H9 (cell line): ENCODE data around the gene ZNF691. TPM values are rescaled to one million over a fixed set of nuclear protein-coding genes. Genes with fewer than 3 reads are reported as not detected.

Experiments used
- DNase-seq: peaks from one replicate; pipeline ENCODE4 v3.0.0-alpha.2; 2017
- H2AFZ ChIP-seq: one replicate; pipeline ENCODE4 v1.6.1; 2013; ENCODE audit warnings: mild to moderate bottlenecking, low read length, control low read depth, moderate library complexity
- H2AK5ac ChIP-seq: 2 replicates; pipeline ENCODE4 v1.6.1; 2013; ENCODE audit warnings: low read length, control low read depth, mixed read lengths; ENCODE audit not compliant: insufficient read length
- H2BK120ac ChIP-seq: one replicate; pipeline ENCODE4 v1.6.1; 2013; ENCODE audit warnings: low read depth, mild to moderate bottlenecking, low read length, control low read depth, inconsistent platforms; ENCODE audit not compliant: poor library complexity, severe bottlenecking
- H2BK12ac ChIP-seq: 2 replicates; pipeline ENCODE4 v1.6.1; 2013; ENCODE audit warnings: low read length, control low read depth, mixed read lengths, low read depth; ENCODE audit not compliant: insufficient read length
- H2BK15ac ChIP-seq: 2 replicates; pipeline ENCODE4 v1.6.1; 2013; ENCODE audit warnings: low read depth, low read length, control low read depth
- H2BK20ac ChIP-seq: one replicate; pipeline ENCODE4 v1.6.1; 2013; ENCODE audit warnings: low read depth, mild to moderate bottlenecking, low read length, control low read depth, inconsistent platforms; ENCODE audit not compliant: poor library complexity, severe bottlenecking
- H2BK5ac ChIP-seq: 2 replicates; pipeline ENCODE4 v1.6.1; 2013; ENCODE audit warnings: low read length, control low read depth, mixed read lengths; ENCODE audit not compliant: insufficient read length
- H3K14ac ChIP-seq: 2 replicates; pipeline ENCODE4 v1.6.1; 2013; ENCODE audit warnings: low read length, control low read depth; ENCODE audit not compliant: insufficient read depth
- H3K18ac ChIP-seq: 2 replicates; pipeline ENCODE4 v1.6.1; 2013; ENCODE audit warnings: low read depth, mild to moderate bottlenecking, mixed read lengths, low read length, control low read depth; ENCODE audit not compliant: insufficient read length
- H3K23ac ChIP-seq: 2 replicates; pipeline ENCODE4 v1.6.1; 2013; ENCODE audit warnings: low read length, control low read depth, mixed read lengths, low read depth; ENCODE audit not compliant: insufficient read length
- H3K23me2 ChIP-seq: 2 replicates; pipeline ENCODE4 v1.6.1; 2013; ENCODE audit warnings: low read depth, mild to moderate bottlenecking, mixed read lengths, low read length, control low read depth; ENCODE audit not compliant: insufficient read length, poor library complexity, severe bottlenecking
- H3K27ac ChIP-seq: 2 replicates; pipeline ENCODE4 v1.5.1; 2013; ENCODE audit warnings: low read length, control low read depth, mixed read lengths, low read depth; ENCODE audit not compliant: insufficient read length
- H3K27me3 ChIP-seq: 2 replicates; pipeline ENCODE4 v1.6.1; 2013; ENCODE audit warnings: low read length, control low read depth, inconsistent platforms; ENCODE audit not compliant: insufficient read depth
- H3K4ac ChIP-seq: 2 replicates; pipeline ENCODE4 v1.6.1; 2013; ENCODE audit warnings: low read depth, mild to moderate bottlenecking, control low read depth, inconsistent platforms, low read length, moderate library complexity
- H3K4me1 ChIP-seq: 2 replicates; pipeline ENCODE4 v1.6.1; 2013; ENCODE audit warnings: low read length, control low read depth, inconsistent platforms; ENCODE audit not compliant: insufficient read depth
- H3K4me2 ChIP-seq: 2 replicates; pipeline ENCODE4 v1.6.1; 2013; ENCODE audit warnings: low read length, control low read depth, mixed read lengths; ENCODE audit not compliant: insufficient read length, insufficient read depth
- H3K56ac ChIP-seq: 2 replicates; pipeline ENCODE4 v1.6.1; 2013; ENCODE audit warnings: low read depth, mild to moderate bottlenecking, mixed read lengths, low read length, control low read depth; ENCODE audit not compliant: insufficient read length
- H3K79me1 ChIP-seq: 2 replicates; pipeline ENCODE4 v1.6.1; 2013; ENCODE audit warnings: low read depth, mild to moderate bottlenecking, moderate library complexity, low read length, control low read depth, inconsistent platforms; ENCODE audit not compliant: insufficient read depth, poor library complexity, severe bottlenecking
- H3K79me2 ChIP-seq: 2 replicates; pipeline ENCODE4 v1.6.1; 2013; ENCODE audit warnings: low read length, control low read depth, inconsistent platforms; ENCODE audit not compliant: insufficient read depth
- H3K9ac ChIP-seq: 2 replicates; pipeline ENCODE4 v1.6.1; 2013; ENCODE audit warnings: low read length, control low read depth, mixed read lengths; ENCODE audit not compliant: insufficient read length; ENCODE audit errors: extremely low read depth
- H3K9me3 ChIP-seq: one replicate; pipeline ENCODE4 v1.6.1; 2013; ENCODE audit warnings: low read depth, low read length, inconsistent platforms; ENCODE audit not compliant: control insufficient read depth
- H3T11ph ChIP-seq: one replicate; pipeline ENCODE4 v1.6.1; 2013; ENCODE audit warnings: mild to moderate bottlenecking, low read length, control low read depth, inconsistent platforms
- H4K20me1 ChIP-seq: one replicate; pipeline ENCODE4 v1.6.1; 2013; ENCODE audit not compliant: control insufficient read depth, insufficient read length, insufficient read depth
- H4K5ac ChIP-seq: 2 replicates; pipeline ENCODE4 v1.6.1; 2013; ENCODE audit warnings: low read depth, mild to moderate bottlenecking, mixed read lengths, low read length, control low read depth; ENCODE audit not compliant: insufficient read length
- H4K8ac ChIP-seq: replicated peaks from 2 replicates; pipeline ENCODE4 v1.6.1; 2013; ENCODE audit warnings: low read length, control low read depth, mixed read lengths, low read depth; ENCODE audit not compliant: insufficient read length
- H4K91ac ChIP-seq: 2 replicates; pipeline ENCODE4 v1.6.1; 2013; ENCODE audit warnings: low read depth, mild to moderate bottlenecking, moderate library complexity, mixed read lengths, low read length, control low read depth; ENCODE audit not compliant: insufficient read length
- H3K27ac Mint-ChIP-seq, 3 experiments: 2 replicates in 2 of 3; 3 replicates in 1 of 3; pipeline ENCODE4 v1.8.0; 2020 to 2021; ENCODE audit warnings: mixed read lengths in 3 of 3, mild to moderate bottlenecking in 1 of 3, moderate library complexity in 1 of 3
- H3K27me3 Mint-ChIP-seq: 2 replicates; pipeline ENCODE4 v1.8.0; 2021; ENCODE audit warnings: low read depth, mild to moderate bottlenecking, moderate library complexity, mixed read lengths
- H3K36me3 Mint-ChIP-seq, 3 experiments: 2 replicates in 2 of 3; 3 replicates in 1 of 3; pipeline ENCODE4 v1.8.0; 2020 to 2021; ENCODE audit warnings: low read depth in 3 of 3, mixed read lengths in 3 of 3; ENCODE audit not compliant: insufficient read depth in 1 of 3
- H3K4me1 Mint-ChIP-seq, 2 experiments: 2 replicates each; pipeline ENCODE4 v1.8.0; 2020; ENCODE audit warnings: mixed read lengths in 2 of 2
- H3K4me3 Mint-ChIP-seq, 2 experiments: 2 replicates in 1 of 2; 3 replicates in 1 of 2; pipeline ENCODE4 v1.8.0; 2020 to 2021; ENCODE audit warnings: mild to moderate bottlenecking in 2 of 2, mixed read lengths in 2 of 2, moderate library complexity in 1 of 2
- H3K9me3 Mint-ChIP-seq, 2 experiments: 2 replicates in 1 of 2; 3 replicates in 1 of 2; pipeline ENCODE4 v1.8.0; 2020; ENCODE audit warnings: mild to moderate bottlenecking in 2 of 2, mixed read lengths in 2 of 2, moderate library complexity in 1 of 2
- CTCF ChIP-seq: fragments of 200-600 bp; sonication (generic); conservative IDR thresholded peaks from 3 replicates; pipeline ENCODE4 v1.8.0; 2021; ENCODE audit warnings: antibody characterized with exemption, mild to moderate bottlenecking
- WGBS: extraction: QIAGEN DNeasy Blood & Tissue Kit; methylation state at CpG from one replicate; pipeline ENCODE4 v1.1.7; 2013; ENCODE audit warnings: missing lambda C conversion rate, low lambda C conversion rate, mixed read lengths; ENCODE audit not compliant: insufficient read length; ENCODE audit errors: extremely low coverage; 5-methylcytosine and 5-hydroxymethylcytosine counted together
- total RNA-seq: library from RNA; stranded (reverse); gene quantifications from 2 replicates; pipeline ENCODE4 v1.2.1, GENCODE V29; 2021

ZNF691 gene
- total RNA-seq, 1 experiment from 2014 or later = 20.1 TPM

DNA sequence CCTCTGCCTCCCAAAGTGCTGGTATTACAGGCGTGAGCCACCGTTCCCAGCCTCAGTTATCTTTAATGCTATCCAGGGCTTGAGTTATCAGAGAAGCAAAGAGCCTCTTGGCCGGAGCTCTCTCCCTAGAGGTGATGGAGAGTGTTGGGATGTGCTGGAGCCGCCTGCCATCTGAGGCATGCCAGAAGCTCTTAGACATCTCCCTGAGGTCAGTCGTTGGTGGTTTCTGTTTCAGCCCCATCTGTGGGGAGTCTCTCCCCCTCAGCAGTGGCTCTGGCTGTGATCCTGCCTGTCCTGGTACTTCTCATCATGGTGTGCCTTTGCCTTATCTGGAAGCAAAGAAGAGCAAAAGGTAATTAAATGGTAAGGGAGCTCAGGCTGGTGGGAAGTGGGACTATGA is 11.6 kb upstream of the ZNF691 start:
- Histone ChIP-seq H2BK120ac (no peak overlapping the region), H2BK15ac (no peak overlapping the region), H3K23ac (no peak overlapping the region), H2BK5ac (no peak overlapping the region), H3K23me2 (no peaks in the 10 kb centered on the region), H2BK12ac (no peak overlapping the region), H3K79me2 (no peaks in the 10 kb centered on the region), H3K9ac (no peak overlapping the region), H3K18ac (no peak overlapping the region), H3K4me2 (no peak overlapping the region), H2AK5ac (no peak overlapping the region), H4K20me1 (no peaks in the 10 kb centered on the region), H3K27me3 (no peaks in the 10 kb centered on the region), H3K9me3 (no peaks in the 10 kb centered on the region), H4K91ac (no peak overlapping the region), H3K4me1 (0 out of 2 replicates have a peak, but pooled peaks cover 3% of the 10 kb centered on the region), H4K5ac (no peak overlapping the region), H3K27ac (no peak overlapping the region), H4K8ac (no peak overlapping the region), H3K56ac (no peak overlapping the region), H3K14ac (no peak overlapping the region), H3K79me1 (no peaks in the 10 kb centered on the region), H2BK20ac (no peak overlapping the region), H3T11ph (no peak overlapping the region), H2AFZ (no peak overlapping the region), H3K4ac (no peak overlapping the region)
- no peak for DNase-seq
- H3K4me3 Mint-ChIP-seq = no peak overlapping the region
- H3K9me3 Mint-ChIP-seq = no peaks in the 10 kb centered on the region
- H3K36me3 Mint-ChIP-seq = no peaks in the 10 kb centered on the region
- no peak overlapping the region for H3K27ac Mint-ChIP-seq
- H3K4me1 Mint-ChIP-seq = peaks cover 3% of the 10 kb centered on the region in 2 experiments; a peak in 1 of 4 replicates
- no CpG with 5 or more reads among the region's 5 CpGs for WGBS
- no peak for TF ChIP-seq CTCF
- H3K27me3 Mint-ChIP-seq = no peaks in the 10 kb centered on the region
